Measurements from ENCODE around the gene KCNK5. TPM values are rescaled to one million over a fixed set of nuclear protein-coding genes. Genes with fewer than 3 reads are reported as not detected.

KCNK5 gene
- total and polyA plus RNA-seq, 4 donors, result 6.0 to 22.0 (median 16.1) TPM

- ATAC-seq (ENCODE audit: insufficient read depth, low FRiP score), result no peak
- H3K36me3 ChIP-seq (ENCODE audit: control insufficient read depth in 4 of 4, insufficient read depth in 4 of 4, low read length in 4 of 4), result no peaks in the 10 kb centered on the region
- peaks cover 0 to 3% (median 0%) of the 10 kb centered on the region in 3 donors for H3K27me3 ChIP-seq (ENCODE audit: control insufficient read depth in 3 of 3, insufficient read depth in 3 of 3, low read length in 2 of 3)
- H3K9me3 ChIP-seq (ENCODE audit: control insufficient read depth in 4 of 4, insufficient read depth in 3 of 4, low read length in 3 of 4), result peaks cover 0 to 6% (median 2%) of the 10 kb centered on the region in 4 donors
- no peak for DNase-seq
- H3K4me3 ChIP-seq, result no peak overlapping the region
- no peak overlapping the region for H3K27ac ChIP-seq (ENCODE audit: low read depth in 1 of 2, low read length in 1 of 2)
- no peak overlapping the region for H3K9ac ChIP-seq (ENCODE audit: insufficient read depth in 1 of 2, low read length in 2 of 2)
- peaks cover 0 to 8% (median 2%) of the 10 kb centered on the region in 5 donors for H3K4me1 ChIP-seq (ENCODE audit: control insufficient read depth in 5 of 5, insufficient read depth in 5 of 5, low read length in 5 of 5)
- no peak for TF ChIP-seq CTCF (IDR thresholded peaks at IDR 0.05; ENCODE audit: control extremely low read depth, extremely low read depth)
- WGBS, 2 donors, result 85 to 86% methylated on average over 10 of the region's 10 CpGs
Measured at GRCh38 chr6:39167866-39168625, 61.2 kb downstream of the KCNK5 start.

DNA sequence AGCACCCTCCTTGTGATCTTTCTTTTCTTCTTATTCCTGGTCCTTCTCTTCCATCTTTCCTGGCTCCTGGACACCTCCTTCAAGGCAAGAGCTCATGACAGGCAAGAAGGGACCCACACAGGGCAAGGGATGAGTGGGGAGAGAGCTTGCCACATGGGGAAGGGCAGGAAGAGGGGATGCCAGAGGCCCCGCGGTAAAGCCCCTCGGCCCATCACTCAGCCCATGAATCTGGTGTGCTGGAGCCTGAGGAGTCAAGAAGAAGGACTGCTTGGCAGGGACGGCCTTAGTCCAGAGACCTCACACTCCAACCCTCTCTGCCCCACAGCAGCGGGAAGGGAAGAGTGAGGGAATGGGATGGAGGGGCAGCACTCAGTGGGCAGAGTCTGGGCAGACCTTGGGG lies 62.0 kb downstream of the KCNK5 start:
- Histone ChIP-seq H3K4me1 (ENCODE audit: control insufficient read depth in 5 of 5, insufficient read depth in 5 of 5, low read length in 5 of 5) (peaks cover 0 to 8% (median 2%) of the 10 kb centered on the region in 5 donors), H3K9ac (ENCODE audit: insufficient read depth in 1 of 2, low read length in 2 of 2) (no peak overlapping the region), H3K27me3 (ENCODE audit: control insufficient read depth in 3 of 3, insufficient read depth in 3 of 3, low read length in 2 of 3) (peaks cover 0 to 3% (median 0%) of the 10 kb centered on the region in 3 donors), H3K9me3 (ENCODE audit: control insufficient read depth in 4 of 4, insufficient read depth in 3 of 4, low read length in 3 of 4) (peaks cover 0 to 6% (median 2%) of the 10 kb centered on the region in 4 donors), H3K27ac (ENCODE audit: low read depth in 1 of 2, low read length in 1 of 2) (no peak overlapping the region), H3K36me3 (ENCODE audit: control insufficient read depth in 4 of 4, insufficient read depth in 4 of 4, low read length in 4 of 4) (no peaks in the 10 kb centered on the region), H3K4me3 (no peak overlapping the region)
- ATAC-seq (ENCODE audit: insufficient read depth, low FRiP score) (no peak), DNase-seq (no peak)
- no peak for TF ChIP-seq CTCF (IDR thresholded peaks at IDR 0.05; ENCODE audit: control extremely low read depth, extremely low read depth)
- WGBS, 2 donors, result 95 to 98% methylated on average over 5 of the region's 5 CpGs

DNA sequence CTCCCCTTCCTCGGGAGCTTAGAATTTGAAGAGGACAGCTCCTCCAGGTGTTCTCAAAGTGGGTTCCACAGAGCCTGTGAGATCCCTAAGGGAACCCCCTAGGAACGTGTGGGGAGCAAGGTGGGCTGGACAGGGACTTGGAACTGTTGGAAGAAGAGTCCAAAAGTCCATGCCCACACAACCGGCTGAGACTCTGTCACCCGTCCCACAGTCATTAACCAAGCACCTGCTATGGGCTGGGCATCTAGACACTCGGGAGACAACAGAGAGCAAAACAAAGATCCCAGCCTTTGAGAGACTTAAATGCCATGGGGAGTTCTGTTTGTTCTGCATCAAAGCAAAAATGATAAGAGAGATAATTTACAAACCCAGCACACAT lies 62.4 kb downstream of the KCNK5 start:
- TF ChIP-seq CTCF (IDR thresholded peaks at IDR 0.05; ENCODE audit: control extremely low read depth, extremely low read depth), result no peak
- peaks cover 0 to 5% (median 2%) of the 10 kb centered on the region in 4 donors for H3K9me3 ChIP-seq (ENCODE audit: control insufficient read depth in 4 of 4, insufficient read depth in 3 of 4, low read length in 3 of 4)
- no peaks in the 10 kb centered on the region for H3K36me3 ChIP-seq (ENCODE audit: control insufficient read depth in 4 of 4, insufficient read depth in 4 of 4, low read length in 4 of 4)
- WGBS, 2 donors, result 78 to 88% methylated on average over 5 of the region's 5 CpGs
- no peak overlapping the region for H3K27ac ChIP-seq (ENCODE audit: low read depth in 1 of 2, low read length in 1 of 2)
- peaks cover 0 to 8% (median 2%) of the 10 kb centered on the region in 5 donors for H3K4me1 ChIP-seq (ENCODE audit: control insufficient read depth in 5 of 5, insufficient read depth in 5 of 5, low read length in 5 of 5)
- no peak overlapping the region for H3K9ac ChIP-seq (ENCODE audit: insufficient read depth in 1 of 2, low read length in 2 of 2)
- peaks cover 0 to 3% (median 0%) of the 10 kb centered on the region in 3 donors for H3K27me3 ChIP-seq (ENCODE audit: control insufficient read depth in 3 of 3, insufficient read depth in 3 of 3, low read length in 2 of 3)
- no peak overlapping the region for H3K4me3 ChIP-seq
- DNase-seq (no peak), ATAC-seq (ENCODE audit: insufficient read depth, low FRiP score) (no peak)
